H1 (cell line): Measurements from ENCODE around the gene ABHD12. TPM values are rescaled to one million over a fixed set of nuclear protein-coding genes. Genes with fewer than 3 reads are reported as not detected.

Experiments used
- CTCF ChIA-PET: fragments of 300-600 bp; sonication (Branson Sonifier 250); formaldehyde crosslinking; loops from one replicate; lab custom pipeline; 2021; ENCODE audit not compliant: partially characterized antibody; lab: Charles Lee
- POLR2A ChIA-PET: fragments of 300-600 bp; sonication (Branson Sonifier 250); formaldehyde crosslinking; loops from one replicate; lab custom pipeline; 2021; ENCODE audit warnings: inconsistent platforms; ENCODE audit not compliant: partially characterized antibody; lab: Charles Lee
- DNase-seq, 2 experiments: peaks; one replicate each; pipeline versions ENCODE4 v3.0.0 to v3.0.0-alpha.2; 2010 to 2022; ENCODE audit warnings: low spot score in 2 of 2, low read depth in 1 of 2, mixed read lengths in 1 of 2
- FAIRE-seq: peaks from 2 replicates; lab custom pipeline; 2011; peaks lifted over from hg19 to GRCh38; lab: Jason Lieb, UNC
- H2AFZ ChIP-seq: 2 replicates; pipeline ENCODE4 v1.8.1; 2012; ENCODE audit warnings: low read length, inconsistent platforms
- H2AK5ac ChIP-seq: 2 replicates; pipeline ENCODE4 v1.6.1; 2013; ENCODE audit warnings: low read depth, low read length
- H2BK120ac ChIP-seq: replicated peaks from 2 replicates; pipeline ENCODE3; 2013; ENCODE audit warnings: low read depth, low read length, inconsistent platforms
- H2BK12ac ChIP-seq: 2 replicates; pipeline ENCODE4 v1.6.1; 2013; ENCODE audit warnings: low read depth, low read length
- H2BK15ac ChIP-seq: 2 replicates; pipeline ENCODE4 v1.6.1; 2013; ENCODE audit warnings: low read length
- H2BK20ac ChIP-seq: 2 replicates; pipeline ENCODE4 v1.6.1; 2013; ENCODE audit warnings: low read length
- H2BK5ac ChIP-seq: 2 replicates; pipeline ENCODE4 v1.6.1; 2013; ENCODE audit warnings: low read depth, low read length
- H3K14ac ChIP-seq: 2 replicates; pipeline ENCODE4 v1.6.1; 2013; ENCODE audit warnings: inconsistent platforms; ENCODE audit not compliant: insufficient read length
- H3K18ac ChIP-seq: 2 replicates; pipeline ENCODE4 v1.6.1; 2013; ENCODE audit warnings: low read length; ENCODE audit errors: extremely low read depth
- H3K23ac ChIP-seq: 2 replicates; pipeline ENCODE4 v1.6.1; 2013; ENCODE audit warnings: inconsistent platforms; ENCODE audit not compliant: insufficient read length
- H3K23me2 ChIP-seq: 2 replicates; pipeline ENCODE4 v1.6.1; 2013; ENCODE audit warnings: low read depth, low read length
- H3K27ac ChIP-seq: 2 replicates; pipeline ENCODE4 v1.6.1; 2011; ENCODE audit warnings: low read depth, low read length, inconsistent platforms
- H3K27me3 ChIP-seq, 4 experiments: replicated peaks in 1 of 4; 1 replicate in 1 of 4; 2 replicates in 3 of 4; pipeline versions ENCODE4 v1.6.1 to v1.8.1; 2011 to 2013; ENCODE audit warnings: low read length in 3 of 4, mild to moderate bottlenecking in 3 of 4, inconsistent platforms in 2 of 4, mixed read lengths in 2 of 4, moderate library complexity in 1 of 4; ENCODE audit not compliant: control insufficient read depth in 3 of 4, insufficient read depth in 3 of 4; ENCODE audit errors: extremely low read depth in 1 of 4
- H3K36me3 ChIP-seq, 4 experiments: 2 replicates each; pipeline versions ENCODE4 v1.6.1 to v1.8.1; 2011 to 2013; ENCODE audit warnings: mild to moderate bottlenecking in 4 of 4, low read length in 3 of 4, moderate library complexity in 2 of 4, control low read depth in 1 of 4, inconsistent platforms in 1 of 4; ENCODE audit not compliant: insufficient read depth in 4 of 4, control insufficient read depth in 2 of 4
- H3K4ac ChIP-seq: replicated peaks from 2 replicates; pipeline ENCODE3; 2013; ENCODE audit warnings: low read length, low read depth, mixed read lengths, inconsistent platforms; ENCODE audit not compliant: insufficient read length
- H3K4me1 ChIP-seq, 4 experiments: replicated peaks in 1 of 4; 1 replicate in 1 of 4; 2 replicates in 3 of 4; pipeline versions ENCODE4 v1.6.1 to v1.8.1; 2011 to 2013; ENCODE audit warnings: low read length in 3 of 4, inconsistent platforms in 2 of 4, mixed read lengths in 1 of 4; ENCODE audit not compliant: insufficient read depth in 4 of 4, control insufficient read depth in 3 of 4
- H3K4me2 ChIP-seq, 2 experiments: 2 replicates each; pipeline versions ENCODE4 v1.6.1 to v1.8.1; 2011 to 2013; ENCODE audit warnings: low read depth in 2 of 2, low read length in 2 of 2, control low read depth in 1 of 2, inconsistent platforms in 1 of 2, mild to moderate bottlenecking in 1 of 2; ENCODE audit not compliant: insufficient read depth in 1 of 2
- H3K4me3 ChIP-seq, 4 experiments: fragments of 200-600, 300-600 bp in 1 of 4; sonication (generic), shearing (Covaris generic), sonication (Bioruptor Twin) in 1 of 4; 2 replicates each; pipeline versions ENCODE4 v1.5.1 to v1.8.1; 2011 to 2016; ENCODE audit warnings: low read length in 4 of 4, low read depth in 3 of 4, control low read depth in 2 of 4, inconsistent platforms in 2 of 4, mild to moderate bottlenecking in 2 of 4, mixed read lengths in 1 of 4, moderate library complexity in 1 of 4; ENCODE audit not compliant: insufficient read depth in 2 of 4; ENCODE audit errors: extremely low read depth in 1 of 4
- H3K56ac ChIP-seq: replicated peaks from 2 replicates; pipeline ENCODE3; 2013; ENCODE audit warnings: low read depth, mild to moderate bottlenecking, mixed read lengths, low read length, inconsistent platforms; ENCODE audit not compliant: insufficient read length
- H3K79me1 ChIP-seq: 2 replicates; pipeline ENCODE4 v1.6.1; 2013; ENCODE audit warnings: low read depth, low read length, control low read depth
- H3K79me2 ChIP-seq, 2 experiments: 2 replicates each; pipeline versions ENCODE4 v1.6.1 to v1.8.1; 2012 to 2013; ENCODE audit warnings: low read length in 2 of 2, mild to moderate bottlenecking in 2 of 2, inconsistent platforms in 1 of 2; ENCODE audit not compliant: insufficient read depth in 2 of 2, control insufficient read depth in 1 of 2
- H3K9ac ChIP-seq, 4 experiments: replicated peaks in 1 of 4; 1 replicate in 1 of 4; 2 replicates in 3 of 4; pipeline versions ENCODE4 v1.6.1 to v1.8.1; 2011 to 2013; ENCODE audit warnings: low read depth in 3 of 4, low read length in 3 of 4, control low read depth in 2 of 4, mild to moderate bottlenecking in 2 of 4, moderate library complexity in 2 of 4, inconsistent platforms in 1 of 4; ENCODE audit errors: extremely low read depth in 1 of 4
- H3K9me3 ChIP-seq, 2 experiments: 2 replicates each; pipeline versions ENCODE4 v1.6.1 to v1.8.1; 2012 to 2013; ENCODE audit warnings: mild to moderate bottlenecking in 2 of 2, moderate library complexity in 2 of 2, control low read depth in 1 of 2, inconsistent platforms in 1 of 2, low read depth in 1 of 2, low read length in 1 of 2, mixed read lengths in 1 of 2; ENCODE audit not compliant: insufficient read depth in 2 of 2
- H4K20me1 ChIP-seq, 2 experiments: replicated peaks in 1 of 2; 2 replicates each; pipeline versions ENCODE3 to v1.8.1; 2011 to 2013; ENCODE audit warnings: inconsistent platforms in 2 of 2, low read length in 2 of 2, mild to moderate bottlenecking in 1 of 2; ENCODE audit not compliant: insufficient read depth in 2 of 2, control insufficient read depth in 1 of 2
- H4K5ac ChIP-seq: 2 replicates; pipeline ENCODE4 v1.6.1; 2013; ENCODE audit warnings: low read length, low read depth, mixed read lengths, inconsistent platforms; ENCODE audit not compliant: insufficient read length
- H4K8ac ChIP-seq: 2 replicates; pipeline ENCODE4 v1.8.0; 2013; ENCODE audit warnings: mild to moderate bottlenecking, moderate library complexity, low read length, inconsistent platforms; ENCODE audit not compliant: insufficient read depth; ENCODE audit errors: extremely low read depth
- H4K91ac ChIP-seq: replicated peaks from 2 replicates; pipeline ENCODE3; 2013; ENCODE audit warnings: low read length, mixed read lengths, inconsistent platforms; ENCODE audit not compliant: insufficient read length
- KDM1A ChIP-seq: fragments of 200-600, 300-600 bp; sonication (generic); IDR thresholded peaks from 2 replicates; pipeline ENCODE4 v1.7.1; 2016; ENCODE audit warnings: mild to moderate bottlenecking, low read length, borderline replicate concordance
- POLR2AphosphoS5 ChIP-seq: IDR thresholded peaks from 2 replicates; pipeline ENCODE4 v1.6.1; 2011; ENCODE audit warnings: low read depth, low read length
- WGBS, 2 experiments: shearing (Covaris generic) in 1 of 2; methylation state at CpG; one replicate each; pipeline versions ENCODE4 v1.1.6 to v1.1.7; 2013 to 2015; ENCODE audit warnings: low lambda C conversion rate in 2 of 2, mixed read lengths in 2 of 2, inconsistent platforms in 1 of 2, low coverage in 1 of 2, missing lambda C conversion rate in 1 of 2; ENCODE audit not compliant: insufficient replicate concordance in 2 of 2, insufficient coverage in 1 of 2, insufficient read length in 1 of 2; ENCODE audit errors: extremely low coverage in 1 of 2, missing lambda C conversion rate in 1 of 2; 5-methylcytosine and 5-hydroxymethylcytosine counted together
- polyA plus RNA-seq, 7 experiments: library from polyadenylated mRNA; depleted of rRNA in 3 of 7; stranded (reverse) in 5 of 7; unstranded in 2 of 7; fragments of >200 nt in 5 of 7; fragments of 200-250 nt in 2 of 7; gene quantifications; 1 replicate in 5 of 7; 2 replicates in 1 of 7; 4 replicates in 1 of 7; pipeline versions ENCODE4 v1.2.1 to v1.2.3, GENCODE V29; 2011 to 2013; ENCODE audit warnings: missing spikeins in 2 of 7, mixed read lengths in 2 of 7
- total RNA-seq: library from RNA; stranded (reverse); fragmentation: NEBNext Ultra II Directional; extraction: Animal tissue kit (Norgen Biotek cat#: 25700); gene quantifications from 2 replicates; pipeline ENCODE4 v1.2.1, GENCODE V29; 2021

Gene ABHD12
- total and polyA plus RNA-seq, 2 of the 8 experiments (the other 6 are each of a cell fraction or from before 2014, with no cell fraction given): 31.3 to 59.5 TPM

GRCh38 chr20:25301357-25301920, 89.2 kb downstream of the ABHD12 start:
- no peak overlapping the region for H2BK12ac ChIP-seq
- POLR2A ChIA-PET: interaction anchor here (0.6 to 1.5 kb wide), 2 partner anchors 17 to 107 kb away, joined by 3 read pairs; partner anchors contain the start of gene GINS1

More at GRCh38 chr20:25301357-25301920, 89.2 kb downstream of the ABHD12 start:
- Histone ChIP-seq H3K9me3 (no peaks in the 10 kb centered on the region), H3K79me1 (peaks cover 4% of the 10 kb centered on the region; the same call in 1 of the 2 replicates), H3K9ac (no peak overlapping the region), H3K4me3 (no peak overlapping the region), H3K56ac (no peak overlapping the region), H4K8ac (no peak overlapping the region), H2BK120ac (no peak overlapping the region), H3K23me2 (no peaks in the 10 kb centered on the region), H2BK5ac (0 out of 2 replicates have a peak overlapping the region, but pooled peaks have one; percentile 24), H3K4ac (no peak overlapping the region), H3K14ac (no peak overlapping the region), H3K36me3 (peaks cover 0 to 9% (median 1%) of the 10 kb centered on the region in 4 experiments; a peak in 3 of 8 replicates), H3K27ac (no peak overlapping the region), H2AK5ac (no peak overlapping the region), H3K79me2 (no peaks in the 10 kb centered on the region), H3K27me3 (no peaks in the 10 kb centered on the region), H4K20me1 (peaks cover 0 to 5% of the 10 kb centered on the region in 2 experiments), H3K4me1 (peaks cover 0 to 7% (median 2%) of the 10 kb centered on the region in 4 experiments; a peak in 3 of 7 replicates), H2BK15ac (no peak overlapping the region), H3K18ac (no peak overlapping the region), H2BK20ac (no peak overlapping the region), H4K91ac (no peak overlapping the region), H2AFZ (no peak overlapping the region), H3K4me2 (no peak overlapping the region), H3K23ac (no peak overlapping the region), H4K5ac (no peak overlapping the region)
- CTCF ChIA-PET: interaction anchor here (0.7 to 4.8 kb wide), 6 partner anchors 12 to 106 kb away, joined by 3 to 39 read pairs (median 6); partner anchors contain the start of gene GINS1
- no peak for FAIRE-seq
- DNase-seq: no peak
- WGBS, 2 experiments: 93% methylated on average over 9 of the region's 9 CpGs; no CpG with 5 or more reads in 1 of the 2 experiments
- TF ChIP-seq POLR2AphosphoS5 (0 out of 2 replicates have a peak, but pooled peaks have one; percentile 21), KDM1A (no peak)
